B cell (primary cell): Measurements from ENCODE around the gene ARHGAP1.

Experiments
- CTCF ChIP-seq: fragments of 200-600 bp; IDR thresholded peaks from one replicate; pipeline ENCODE4 v1.8.0; 2022; ENCODE audit warnings: antibody characterized with exemption, mild to moderate bottlenecking
- EZH2 ChIP-seq: IDR thresholded peaks from 2 replicates; pipeline ENCODE4 v1.6.1; 2012; ENCODE audit warnings: borderline replicate concordance, low read depth, mild to moderate bottlenecking, moderate library complexity, low read length; ENCODE audit not compliant: insufficient read depth, poor library complexity, severe bottlenecking

GRCh38 chr11:46680164-46680760 is 20.2 kb downstream of the ARHGAP1 start:
- TF ChIP-seq CTCF, result no peak
- TF ChIP-seq EZH2, result no peak
